COR-L47 (cell line): ENCODE measurements around the gene SEMA3D.

Experiments
- DNase-seq: peaks from one replicate; lab custom pipeline; 2025; lab: John Stamatoyannopoulos, UW

SEMA3D gene

GRCh38 chr7:85078181-85078580 lies 108.7 kb downstream of the SEMA3D start:
- no peak for DNase-seq

GRCh38 chr7:85075864-85076263 lies 111.0 kb downstream of the SEMA3D start:
- DNase-seq, result no peak

GRCh38 chr7:85074992-85075391 lies 111.9 kb downstream of the SEMA3D start:
- no peak for DNase-seq

DNA sequence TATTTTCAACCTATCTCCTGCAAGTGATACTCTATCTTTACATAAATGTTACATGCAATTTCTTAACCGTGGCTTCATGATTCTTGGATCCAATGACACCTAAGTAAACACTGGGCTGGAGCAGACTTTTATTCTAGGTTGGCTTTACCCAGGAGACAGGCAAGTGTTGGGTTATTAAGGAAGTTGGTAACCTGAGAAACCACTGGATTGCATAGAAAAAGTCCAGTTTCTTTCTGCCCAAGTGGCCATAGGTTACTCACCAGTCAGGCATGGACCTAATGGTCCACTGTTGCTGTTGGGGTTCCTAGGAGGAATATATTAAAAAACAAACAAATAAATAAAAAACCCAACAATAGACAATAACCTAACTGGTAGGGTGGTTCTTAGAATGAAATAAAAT lies 112.8 kb downstream of the SEMA3D start:
- no peak for DNase-seq

DNA sequence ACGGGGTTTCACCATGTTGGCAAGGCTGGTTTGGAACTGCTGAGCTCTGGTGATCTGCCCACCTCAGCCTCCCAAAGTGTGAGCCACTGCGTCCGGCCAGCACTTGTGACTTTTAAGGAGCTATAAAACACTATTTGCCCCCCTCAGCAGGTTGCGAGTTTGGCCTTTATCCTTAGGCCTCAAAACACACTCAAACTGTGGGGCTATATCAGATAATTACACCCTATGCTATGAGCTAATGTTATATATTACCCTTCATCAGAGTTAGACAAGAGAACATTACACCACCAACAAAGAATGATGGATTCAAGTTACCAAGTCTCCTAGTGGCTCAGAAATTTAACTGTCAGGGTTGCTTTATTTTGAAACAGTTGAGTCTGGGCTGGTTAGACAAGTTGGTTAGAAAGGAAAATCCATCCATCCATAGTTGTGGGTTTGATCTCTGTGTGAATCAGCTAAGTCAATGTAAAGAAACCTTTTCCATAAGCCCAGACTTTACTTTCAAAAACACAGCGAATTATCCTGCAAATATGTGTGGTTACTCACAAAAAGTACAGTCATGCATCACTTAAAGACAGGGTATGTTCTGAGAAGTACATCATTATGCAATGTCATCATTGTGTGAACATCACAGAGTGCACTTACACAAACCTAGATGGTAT lies 115.8 kb downstream of the SEMA3D start:
- DNase-seq, result no peak

DNA sequence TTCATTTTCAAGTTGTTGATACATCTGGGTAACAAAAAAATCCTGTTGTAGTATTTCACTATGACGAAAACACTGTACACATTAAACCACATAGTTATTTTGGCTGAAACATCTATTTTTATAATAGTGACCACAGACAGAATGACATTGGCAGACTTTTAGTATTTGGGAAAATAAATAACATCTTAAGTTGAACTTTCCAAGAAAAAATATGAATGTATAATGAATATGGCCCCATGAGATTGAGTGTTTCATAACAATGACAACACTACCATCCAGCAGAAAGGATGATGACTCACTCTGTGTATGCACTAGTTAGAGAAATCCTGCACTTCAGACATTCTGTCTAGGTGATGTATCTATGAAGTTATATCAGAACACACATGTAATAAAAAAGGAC lies 118.1 kb downstream of the SEMA3D start:
- no peak for DNase-seq

- no peak for DNase-seq
Observed at GRCh38 chr7:85067371-85067770, 119.5 kb downstream of the SEMA3D start.

DNA sequence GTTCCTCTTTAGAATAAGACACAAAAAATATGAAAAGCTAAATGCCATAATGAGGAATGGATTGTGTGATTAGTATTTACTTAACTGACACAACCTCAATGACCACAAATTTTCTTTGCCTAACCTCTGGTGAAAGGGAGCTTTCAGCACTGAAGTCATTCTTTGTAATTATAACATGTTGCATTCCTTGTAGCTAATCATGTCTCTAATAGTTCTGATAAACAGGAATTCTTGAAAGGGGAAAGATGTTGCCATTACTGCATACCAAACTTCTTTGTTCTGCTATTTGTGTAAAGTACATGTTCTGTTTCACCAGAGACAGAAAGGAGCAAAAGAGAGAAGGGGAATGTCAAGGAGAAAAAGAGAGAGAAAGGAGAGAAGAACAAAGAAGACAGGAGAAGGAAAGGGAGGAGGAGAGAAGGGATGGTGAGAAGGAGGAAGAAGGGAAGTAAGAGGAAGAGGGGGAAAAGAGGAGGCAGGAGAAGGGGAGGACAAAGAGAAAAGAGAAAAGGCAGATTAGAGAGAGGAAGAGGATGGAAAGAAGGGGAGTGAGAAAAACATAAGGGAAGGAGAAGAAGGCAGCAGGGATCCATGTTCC lies 120.9 kb downstream of the SEMA3D start:
- DNase-seq, result no peak

DNA sequence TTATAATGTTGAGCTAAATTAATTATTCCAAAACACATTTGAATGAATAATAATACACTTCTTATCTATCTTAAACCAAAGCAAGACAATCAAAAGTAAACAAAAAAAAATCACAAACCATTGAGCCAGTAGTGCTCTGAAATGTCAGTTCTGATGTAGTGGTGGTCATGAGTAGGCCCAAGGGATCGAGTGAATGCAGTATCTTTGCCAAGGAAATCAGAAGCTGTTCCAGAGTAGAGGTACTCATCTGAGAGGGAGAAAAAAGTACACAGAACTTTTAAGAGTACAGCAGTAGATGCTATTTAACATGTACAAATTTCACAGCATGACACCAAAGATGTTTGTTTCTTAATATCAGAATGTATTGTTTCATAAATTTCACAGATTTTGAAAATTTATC lies 121.5 kb downstream of the SEMA3D start:
- DNase-seq, result no peak

GRCh38 chr7:85062651-85063050 lies 124.2 kb downstream of the SEMA3D start:
- DNase-seq, result no peak

DNA sequence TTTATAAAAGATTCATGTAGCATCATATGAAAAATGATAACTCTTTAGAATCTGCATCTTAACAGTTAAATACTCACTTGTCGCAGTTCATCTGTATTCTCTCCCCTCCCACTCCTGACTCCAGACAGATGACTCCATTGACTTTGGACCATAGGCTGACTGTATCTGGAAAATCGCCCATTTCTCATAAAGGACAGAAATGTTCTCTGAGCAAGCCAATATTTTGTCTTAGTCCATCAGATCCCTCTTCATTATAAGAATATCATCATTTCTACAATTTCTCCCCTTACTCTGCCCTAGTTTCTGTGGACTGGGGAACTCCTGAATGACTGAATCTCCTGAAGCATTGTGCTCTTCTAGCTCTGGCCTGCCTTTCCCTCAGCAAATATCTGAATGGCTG lies 125.4 kb downstream of the SEMA3D start:
- DNase-seq, result no peak

DNA sequence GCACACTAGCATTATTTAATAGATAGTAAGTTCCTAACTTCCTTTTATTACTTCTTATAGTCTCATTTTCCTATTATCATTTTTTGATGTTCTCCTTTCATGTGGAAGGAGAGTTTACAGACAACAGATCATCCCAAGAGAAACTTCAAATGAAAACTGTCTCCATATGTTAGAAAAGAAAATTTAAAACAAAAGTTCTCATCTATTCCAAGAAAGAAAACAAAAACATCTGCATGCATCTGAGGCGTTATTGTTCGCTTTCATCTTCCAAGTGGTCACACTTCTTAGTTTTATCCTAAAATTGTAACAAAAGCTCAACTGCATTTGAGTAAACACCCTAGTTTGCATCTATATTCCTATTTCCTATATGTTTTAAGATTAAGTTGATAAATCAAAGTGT lies 126.2 kb downstream of the SEMA3D start:
- no peak for DNase-seq

DNA sequence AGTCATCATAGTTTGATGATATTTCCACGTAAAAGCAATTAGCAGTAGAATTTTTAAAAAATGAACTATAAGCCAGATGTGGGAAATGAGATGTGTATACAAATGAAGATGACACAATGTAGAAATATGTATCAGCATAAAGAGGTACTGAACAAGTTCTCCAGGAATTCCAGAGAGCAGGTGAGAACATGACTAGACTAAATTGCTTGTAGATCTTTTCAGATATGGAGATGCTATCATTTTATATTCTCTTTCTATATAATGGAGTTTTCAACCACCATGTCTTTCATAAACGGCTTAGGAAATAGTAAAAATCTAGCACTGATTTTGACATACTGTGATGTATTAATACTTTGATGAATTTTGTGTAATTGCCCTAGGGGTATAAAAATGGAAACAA lies 130.9 kb downstream of the SEMA3D start:
- no peak for DNase-seq

- DNase-seq, result no peak
Observed at GRCh38 chr7:85055196-85055595, 131.7 kb downstream of the SEMA3D start.

DNA sequence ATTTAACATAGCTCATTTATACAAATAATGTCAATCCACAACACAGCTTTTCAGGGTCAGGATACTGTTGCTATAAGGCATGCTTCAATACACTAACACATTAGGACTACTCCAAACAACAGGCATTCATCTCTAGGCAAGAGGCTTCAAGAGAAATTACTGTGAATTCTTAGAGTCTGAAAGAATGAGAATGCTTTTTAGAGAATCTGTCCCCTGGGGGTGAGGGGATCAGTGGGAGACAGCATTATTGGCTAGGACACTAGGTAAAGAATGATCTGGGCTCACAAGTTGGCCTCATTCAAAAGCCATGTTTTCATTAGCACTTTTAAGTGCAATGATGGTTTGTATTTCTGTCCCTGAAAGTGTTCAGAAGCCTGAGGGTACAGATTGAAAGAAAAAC lies 132.6 kb downstream of the SEMA3D start:
- no peak for DNase-seq

DNA sequence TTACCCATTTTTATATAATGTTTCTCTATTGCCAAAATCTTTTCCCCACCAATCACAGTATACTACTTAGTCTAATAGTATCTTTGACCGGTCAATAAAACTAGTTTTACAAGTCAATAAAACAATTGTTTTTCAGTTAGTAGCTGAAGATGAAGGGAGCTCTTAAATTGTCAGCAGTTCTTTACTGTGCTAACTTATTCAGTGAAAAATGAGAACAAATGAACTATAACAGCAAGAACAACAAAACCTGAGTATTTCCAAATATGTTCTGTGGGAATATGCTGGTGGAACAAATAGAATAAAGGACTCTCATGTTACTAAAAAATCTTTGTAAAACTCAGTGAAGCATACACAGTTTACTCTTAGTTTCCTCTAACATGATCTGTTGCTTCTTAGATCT lies 134.0 kb downstream of the SEMA3D start:
- DNase-seq, result no peak

DNA sequence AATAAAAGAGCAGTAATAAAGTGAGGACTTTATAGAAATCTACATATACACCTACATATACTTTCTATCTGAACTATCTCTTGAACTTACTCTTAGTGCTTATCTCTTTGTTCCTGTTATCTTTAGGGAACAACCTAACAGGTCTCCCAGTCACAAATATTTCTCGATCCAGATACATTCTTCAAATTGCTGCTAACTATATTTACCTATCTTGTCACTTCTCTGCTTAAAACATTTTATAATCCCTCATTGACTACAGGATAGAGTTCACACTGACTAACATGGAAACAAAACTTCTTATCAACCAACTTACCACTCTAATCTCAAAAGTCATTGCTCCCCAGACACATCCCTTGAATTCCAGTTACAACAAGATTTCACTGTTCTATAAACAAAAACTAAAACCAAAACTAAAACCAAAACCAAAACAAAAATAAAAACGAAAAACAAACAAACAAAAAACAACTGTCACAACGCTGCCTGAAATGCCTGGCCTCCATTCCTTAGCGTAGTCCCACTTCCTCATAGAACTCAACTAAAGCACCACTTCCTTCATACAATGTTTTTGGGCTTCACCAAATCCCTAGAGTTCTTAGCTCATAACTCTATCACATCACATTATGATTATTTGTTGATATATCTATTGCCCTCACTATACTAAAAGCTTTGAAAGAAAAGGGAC lies 134.7 kb downstream of the SEMA3D start:
- no peak for DNase-seq

- DNase-seq, result no peak
Observed at GRCh38 chr7:85046534-85046933, 140.3 kb downstream of the SEMA3D start.

DNA sequence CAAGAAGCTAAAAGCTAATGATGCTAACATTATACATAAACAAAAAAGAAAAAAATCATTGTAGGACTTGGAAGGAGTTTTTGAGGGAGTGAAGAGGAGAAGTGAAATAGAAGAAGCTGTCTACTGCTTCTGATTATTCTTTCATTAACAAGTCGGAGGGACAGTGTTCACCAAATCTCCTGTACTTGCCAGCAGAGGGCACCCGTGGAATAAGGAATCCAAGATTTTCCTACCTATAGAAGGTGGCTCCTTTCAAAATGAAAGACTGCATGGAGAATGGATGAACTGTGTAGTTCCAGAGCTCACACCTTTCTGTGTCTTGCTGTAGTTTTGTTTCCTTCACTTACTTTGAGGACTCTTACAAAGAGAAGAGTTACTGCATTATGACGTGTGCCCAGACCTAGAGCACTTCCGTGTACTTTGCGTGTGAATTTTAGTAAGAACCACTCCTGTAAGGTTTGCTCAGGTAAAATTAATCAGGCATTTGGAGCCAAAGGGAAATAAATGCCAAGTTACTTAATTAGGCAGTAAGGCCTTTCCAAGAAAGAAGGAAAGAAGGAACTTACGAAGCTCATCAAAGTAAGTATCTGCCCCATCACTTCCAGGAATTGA lies 145.1 kb downstream of the SEMA3D start:
- DNase-seq, result peak; percentile 64

DNA sequence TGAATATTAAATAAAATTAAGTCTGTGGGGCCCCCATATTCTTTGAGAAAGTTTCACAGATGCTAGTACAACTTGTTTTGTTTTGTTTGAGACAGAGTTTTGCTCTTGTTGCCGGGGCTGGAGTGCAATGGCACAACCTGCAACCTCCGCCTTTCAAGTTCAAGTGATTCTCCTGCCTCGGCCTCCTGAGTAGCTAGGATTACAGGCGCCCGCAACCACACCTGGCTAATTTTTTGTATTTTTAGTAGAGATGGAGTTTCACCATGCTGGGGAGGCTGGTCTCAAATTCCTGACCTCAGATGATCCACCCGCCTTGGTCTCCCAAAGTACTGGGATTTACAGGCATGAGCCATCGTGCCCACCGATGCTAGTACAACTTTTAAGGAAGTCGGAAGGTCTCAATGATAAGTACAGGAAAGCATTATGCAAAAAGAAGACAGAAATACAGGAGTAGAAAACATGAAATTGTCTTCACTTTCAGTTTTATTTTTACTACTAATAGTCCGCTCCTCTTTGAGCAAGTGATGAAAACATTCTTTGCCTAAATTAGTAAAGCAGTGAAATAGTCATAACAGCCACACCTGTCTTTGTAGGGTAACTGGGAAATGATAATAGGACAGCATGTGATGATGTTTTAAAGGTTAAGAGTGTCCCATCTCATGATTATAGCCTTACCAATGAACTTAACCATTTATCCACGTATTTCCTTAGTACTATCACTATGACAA lies 147.5 kb downstream of the SEMA3D start:
- DNase-seq, result no peak

DNA sequence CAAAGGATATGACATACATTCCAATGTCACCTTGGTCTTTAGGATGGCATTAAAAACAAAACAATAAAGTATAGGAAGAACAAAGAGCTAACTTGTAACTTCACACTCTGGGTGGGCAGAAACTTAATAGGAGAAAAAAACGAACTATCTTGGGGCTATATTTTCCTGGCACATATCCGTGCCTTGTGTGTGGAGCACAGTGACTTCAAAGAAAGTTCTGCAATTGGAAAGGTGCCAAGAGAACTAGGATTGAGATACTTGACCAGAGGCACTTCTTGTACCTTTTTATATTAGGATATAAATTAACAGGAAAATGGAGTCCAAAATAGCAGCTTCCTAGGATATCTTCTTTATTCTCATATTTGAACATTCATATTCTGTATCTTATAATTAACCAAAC lies 148.4 kb downstream of the SEMA3D start:
- DNase-seq, result no peak

GRCh38 chr7:85033263-85033662 lies 153.6 kb downstream of the SEMA3D start:
- DNase-seq, result no peak

DNA sequence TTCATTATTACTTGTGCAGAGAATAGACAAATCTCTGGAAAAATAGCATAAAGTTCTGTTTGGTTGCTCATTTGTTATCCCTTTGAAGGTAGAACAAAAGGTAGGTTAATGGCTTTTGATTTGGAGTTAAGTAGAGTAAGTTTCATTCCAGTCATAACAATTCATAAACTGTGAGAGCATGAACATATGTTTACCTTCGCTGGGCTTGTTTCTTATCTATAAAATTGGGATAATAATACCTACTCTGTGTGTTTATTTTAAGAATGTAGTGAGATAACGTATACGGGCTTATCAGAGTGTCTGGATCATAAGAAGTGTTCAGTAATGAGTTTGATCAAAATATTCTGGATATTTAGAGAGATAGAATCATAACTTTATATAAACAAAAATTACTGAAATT lies 155.4 kb downstream of the SEMA3D start:
- no peak for DNase-seq
